Tibial nerve (tissue), 4 donors: ENCODE data around the gene FKBP6. TPM values are rescaled to one million over a fixed set of nuclear protein-coding genes. Genes with fewer than 3 reads are reported as not detected.
A peak's percentile ranks its signal among the peaks of the same experiment; 100 is the strongest.

Source experiments
- DNase-seq, 2 donors: peaks; one replicate each; pipeline ENCODE4 v3.0.0-alpha.2; 2019; ENCODE audit warnings: low spot score in 2 of 2
- H3K27ac ChIP-seq, 4 donors: fragments of 200-600 bp; sonication (generic) in 3 of 4; one replicate each; pipeline ENCODE4 v1.5.1; 2017 to 2019; ENCODE audit warnings: mild to moderate bottlenecking in 1 of 4
- H3K27me3 ChIP-seq, 2 donors: fragments of 200-600 bp; sonication (generic) in 1 of 2; one replicate each; pipeline versions ENCODE4 v1.5.1 to v1.6.0; 2017 to 2019
- H3K36me3 ChIP-seq, 3 donors: fragments of 200-600 bp; sonication (generic); one replicate each; pipeline ENCODE4 v1.5.1; 2018 to 2019
- H3K4me1 ChIP-seq, 4 donors: fragments of 200-600 bp; sonication (generic) in 3 of 4; one replicate each; pipeline ENCODE4 v1.5.1; 2017 to 2019
- H3K4me3 ChIP-seq, 4 donors: fragments of 200-600 bp; sonication (generic) in 3 of 4; one replicate each; pipeline ENCODE4 v1.5.1; 2017 to 2019; ENCODE audit warnings: mild to moderate bottlenecking in 1 of 4, moderate library complexity in 1 of 4
- H3K9me3 ChIP-seq, 4 donors: fragments of 200-600 bp; sonication (generic) in 3 of 4; one replicate each; pipeline ENCODE4 v1.5.1; 2017 to 2019
- CTCF ChIP-seq, 5 experiments: fragments of 200-600 bp in 3 of 5; fragments of 450-650 bp in 2 of 5; sonication (generic) in 3 of 5; IDR thresholded peaks; one replicate each; pipeline ENCODE4 v1.5.1; 2016 to 2019; ENCODE audit warnings: antibody characterized with exemption in 5 of 5, mild to moderate bottlenecking in 3 of 5, moderate library complexity in 2 of 5
- EP300 ChIP-seq, 2 donors: sonication (generic); formaldehyde crosslinking; IDR thresholded peaks; one replicate each; pipeline ENCODE4 v1.6.1; 2017; ENCODE audit warnings: antibody characterized with exemption in 2 of 2, mild to moderate bottlenecking in 1 of 2
- POLR2A ChIP-seq, 2 donors: fragments of 450-650 bp; IDR thresholded peaks; one replicate each; pipeline ENCODE4 v1.6.1; 2017; ENCODE audit warnings: antibody characterized with exemption in 2 of 2, mild to moderate bottlenecking in 2 of 2, moderate library complexity in 2 of 2
- WGBS, 2 donors: methylation state at CpG; one replicate each; pipeline ENCODE4 v1.1.5; 2018; 5-methylcytosine and 5-hydroxymethylcytosine counted together
- total RNA-seq, 4 donors: library from RNA; depleted of rRNA; stranded (reverse); fragments of >200 nt; gene quantifications; one replicate each; pipeline ENCODE4 v1.1.0, GENCODE V29; 2016

Gene FKBP6
- total RNA-seq, 4 donors from 2014 or later, result not detected

GRCh38 chr7:73332447-73332846 is 4.5 kb downstream of the FKBP6 start:
- no peaks in the 10 kb centered on the region for H3K9me3 ChIP-seq
- 76% methylated on average over 6 of the region's 6 CpGs for WGBS, 2 donors
- H3K4me1 ChIP-seq, result no peaks in the 10 kb centered on the region
- no peak overlapping the region for H3K4me3 ChIP-seq
- H3K36me3 ChIP-seq, result no peaks in the 10 kb centered on the region
- H3K27me3 ChIP-seq, result no peaks in the 10 kb centered on the region
- no peak overlapping the region for H3K27ac ChIP-seq
- TF ChIP-seq EP300 (IDR thresholded peaks at IDR 0.05) (no peak), POLR2A (IDR thresholded peaks at IDR 0.05) (no peak), CTCF (IDR thresholded peaks at IDR 0.05) (no peak)
- DNase-seq, result no peak

GRCh38 chr7:73338321-73338720 is 10.4 kb downstream of the FKBP6 start:
- 71 to 76% methylated on average over 10 of the region's 10 CpGs for WGBS, 2 donors
- TF ChIP-seq EP300 (IDR thresholded peaks at IDR 0.05) (no peak), POLR2A (IDR thresholded peaks at IDR 0.05) (no peak), CTCF (IDR thresholded peaks at IDR 0.05) (no peak)
- Histone ChIP-seq H3K27ac (no peak overlapping the region), H3K27me3 (no peaks in the 10 kb centered on the region), H3K36me3 (no peaks in the 10 kb centered on the region), H3K9me3 (no peaks in the 10 kb centered on the region), H3K4me3 (no peak overlapping the region), H3K4me1 (peaks cover 0 to 14% (median 0%) of the 10 kb centered on the region in 4 donors)
- DNase-seq, result no peak

- H3K27ac ChIP-seq, result no peak overlapping the region
- 70 to 76% methylated on average over 7 of the region's 7 CpGs for WGBS, 2 donors
- H3K9me3 ChIP-seq, result no peaks in the 10 kb centered on the region
- H3K4me3 ChIP-seq, result no peak overlapping the region
- no peak for TF ChIP-seq EP300 (IDR thresholded peaks at IDR 0.05)
- TF ChIP-seq CTCF (IDR thresholded peaks at IDR 0.05), result no peak
- no peak for TF ChIP-seq POLR2A (IDR thresholded peaks at IDR 0.05)
- no peak for DNase-seq
- no peaks in the 10 kb centered on the region for H3K27me3 ChIP-seq
- peaks cover 0 to 14% (median 0%) of the 10 kb centered on the region in 4 donors for H3K4me1 ChIP-seq
- H3K36me3 ChIP-seq, result no peaks in the 10 kb centered on the region
Measured at GRCh38 chr7:73340514-73340913, 12.6 kb downstream of the FKBP6 start.

- Histone ChIP-seq H3K4me3 (no peak overlapping the region), H3K27ac (no peak overlapping the region), H3K27me3 (no peaks in the 10 kb centered on the region), H3K4me1 (peaks cover 0 to 14% (median 0%) of the 10 kb centered on the region in 4 donors), H3K9me3 (no peaks in the 10 kb centered on the region), H3K36me3 (no peaks in the 10 kb centered on the region)
- DNase-seq, result no peak
- WGBS, 2 donors, result 59 to 60% methylated on average over 8 of the region's 8 CpGs
- no peak for TF ChIP-seq POLR2A (IDR thresholded peaks at IDR 0.05)
- TF ChIP-seq EP300 (IDR thresholded peaks at IDR 0.05), result no peak
- no peak for TF ChIP-seq CTCF (IDR thresholded peaks at IDR 0.05)
Measured at GRCh38 chr7:73341877-73342276, 13.9 kb downstream of the FKBP6 start.

GRCh38 chr7:73342645-73343044 is 14.7 kb downstream of the FKBP6 start:
- DNase-seq, result peak in 1 of 2 donors; percentile 43
- H3K36me3 ChIP-seq, result no peaks in the 10 kb centered on the region
- no peak for TF ChIP-seq EP300 (IDR thresholded peaks at IDR 0.05)
- TF ChIP-seq CTCF (IDR thresholded peaks at IDR 0.05), result peak in 4 of 5 experiments; percentile 39 to 66 (median 52)
- no peaks in the 10 kb centered on the region for H3K9me3 ChIP-seq
- peak overlapping the region in 2 of 4 donors; percentile 19 to 29 for H3K4me3 ChIP-seq
- H3K4me1 ChIP-seq, result peaks cover 0 to 14% (median 0%) of the 10 kb centered on the region in 4 donors
- 17 to 22% methylated on average over 8 of the region's 8 CpGs for WGBS, 2 donors
- no peak overlapping the region for H3K27ac ChIP-seq
- H3K27me3 ChIP-seq, result no peaks in the 10 kb centered on the region
